Duodenal mucosa (tissue), 2 donors: ENCODE measurements around the gene EPHA2.
"Not testable (repeated sequence)": the region's sequence is repeated elsewhere in the genome, so short reads cannot be mapped to it uniquely, and the experiment has no call there.

Experiments used
- H3K27ac ChIP-seq: one replicate; pipeline ENCODE4 v1.7.0; 2013; ENCODE audit warnings: low read depth, low read length
- H3K27me3 ChIP-seq, 2 donors: one replicate each; pipeline ENCODE4 v1.7.0; 2013; ENCODE audit warnings: low read length in 2 of 2, control low read depth in 1 of 2; ENCODE audit not compliant: insufficient read depth in 2 of 2, control insufficient read depth in 1 of 2
- H3K36me3 ChIP-seq, 2 donors: one replicate each; pipeline ENCODE4 v1.7.0; 2013; ENCODE audit warnings: low read length in 2 of 2, control low read depth in 1 of 2; ENCODE audit not compliant: insufficient read depth in 2 of 2, control insufficient read depth in 1 of 2
- H3K4me1 ChIP-seq, 2 donors: one replicate each; pipeline ENCODE4 v1.7.0; 2013; ENCODE audit warnings: low read length in 2 of 2, control low read depth in 1 of 2; ENCODE audit not compliant: insufficient read depth in 2 of 2, control insufficient read depth in 1 of 2
- H3K4me3 ChIP-seq, 2 donors: one replicate each; pipeline ENCODE4 v1.7.0; 2013; ENCODE audit warnings: low read length in 2 of 2, low read depth in 1 of 2
- H3K9ac ChIP-seq, 2 donors: one replicate each; pipeline ENCODE4 v1.7.0; 2013; ENCODE audit warnings: low read length in 2 of 2, low read depth in 1 of 2
- H3K9me3 ChIP-seq, 2 donors: one replicate each; pipeline ENCODE4 v1.7.0; 2013; ENCODE audit warnings: low read length in 2 of 2, control low read depth in 1 of 2; ENCODE audit not compliant: control insufficient read depth in 1 of 2

EPHA2 gene

GRCh38 chr1:16196874-16197273, 41.0 kb upstream of the EPHA2 start:
- no peaks in the 10 kb centered on the region for H3K27me3 ChIP-seq
- no peak overlapping the region for H3K27ac ChIP-seq
- peaks cover 7% of the 10 kb centered on the region in 2 donors for H3K4me1 ChIP-seq
- no peaks in the 10 kb centered on the region for H3K9me3 ChIP-seq
- no peaks in the 10 kb centered on the region for H3K36me3 ChIP-seq
- H3K9ac ChIP-seq: no peak overlapping the region
- H3K4me3 ChIP-seq: no peak overlapping the region

GRCh38 chr1:16196139-16196538, 40.3 kb upstream of the EPHA2 start:
- not testable (repeated sequence) for H3K27me3 ChIP-seq, H3K4me3 ChIP-seq, H3K9ac ChIP-seq, H3K9me3 ChIP-seq, H3K36me3 ChIP-seq, H3K27ac ChIP-seq, H3K4me1 ChIP-seq

- H3K4me1 ChIP-seq: peaks cover 7% of the 10 kb centered on the region in 2 donors
- H3K27me3 ChIP-seq: no peaks in the 10 kb centered on the region
- no peak overlapping the region for H3K27ac ChIP-seq
Observed at GRCh38 chr1:16195518-16195905, 39.6 kb upstream of the EPHA2 start.

GRCh38 chr1:16191916-16192546, 36.2 kb upstream of the EPHA2 start:
- H3K36me3 ChIP-seq: no peaks in the 10 kb centered on the region
- no peaks in the 10 kb centered on the region for H3K9me3 ChIP-seq
- H3K4me3 ChIP-seq: no peak overlapping the region
- no peaks in the 10 kb centered on the region for H3K27me3 ChIP-seq
- no peak overlapping the region for H3K9ac ChIP-seq
- peaks cover 18 to 23% of the 10 kb centered on the region in 2 donors for H3K4me1 ChIP-seq
- no peak overlapping the region for H3K27ac ChIP-seq

More at GRCh38 chr1:16195518-16195905, 39.6 kb upstream of the EPHA2 start:
- H3K4me3 ChIP-seq: no peak overlapping the region
- H3K9me3 ChIP-seq: no peaks in the 10 kb centered on the region
- H3K9ac ChIP-seq: no peak overlapping the region
- H3K36me3 ChIP-seq: no peaks in the 10 kb centered on the region

GRCh38 chr1:16191309-16191708, 35.4 kb upstream of the EPHA2 start:
- no peak overlapping the region for H3K9ac ChIP-seq
- no peaks in the 10 kb centered on the region for H3K9me3 ChIP-seq
- no peak overlapping the region for H3K4me3 ChIP-seq
- no peak overlapping the region for H3K27ac ChIP-seq
- no peaks in the 10 kb centered on the region for H3K27me3 ChIP-seq
- peaks cover 18 to 23% of the 10 kb centered on the region in 2 donors for H3K4me1 ChIP-seq
- H3K36me3 ChIP-seq: no peaks in the 10 kb centered on the region

GRCh38 chr1:16189921-16190621, 34.2 kb upstream of the EPHA2 start:
- H3K27ac ChIP-seq: no peak overlapping the region
- no peak overlapping the region for H3K4me3 ChIP-seq
- no peaks in the 10 kb centered on the region for H3K9me3 ChIP-seq
- no peaks in the 10 kb centered on the region for H3K27me3 ChIP-seq
- no peak overlapping the region for H3K9ac ChIP-seq
- H3K36me3 ChIP-seq: no peaks in the 10 kb centered on the region
- H3K4me1 ChIP-seq: peaks cover 18 to 23% of the 10 kb centered on the region in 2 donors

GRCh38 chr1:16189003-16189402, 33.1 kb upstream of the EPHA2 start:
- Histone ChIP-seq H3K27me3 (no peaks in the 10 kb centered on the region), H3K36me3 (no peaks in the 10 kb centered on the region), H3K4me1 (peaks cover 18 to 23% of the 10 kb centered on the region in 2 donors), H3K9ac (peak overlapping the region; percentile 28 to 54), H3K9me3 (no peaks in the 10 kb centered on the region), H3K4me3 (peak overlapping the region; percentile 24 to 32), H3K27ac (no peak overlapping the region)

GRCh38 chr1:16187748-16188401, 32.0 kb upstream of the EPHA2 start:
- Histone ChIP-seq H3K9ac (peak overlapping the region in 1 of 2 donors; percentile 25), H3K27ac (no peak overlapping the region), H3K4me1 (peaks cover 18 to 23% of the 10 kb centered on the region in 2 donors), H3K36me3 (no peaks in the 10 kb centered on the region), H3K9me3 (no peaks in the 10 kb centered on the region), H3K27me3 (no peaks in the 10 kb centered on the region), H3K4me3 (no peak overlapping the region)

GRCh38 chr1:16186655-16187235, 30.9 kb upstream of the EPHA2 start:
- no peak overlapping the region for H3K27ac ChIP-seq
- no peak overlapping the region for H3K9ac ChIP-seq
- no peaks in the 10 kb centered on the region for H3K27me3 ChIP-seq
- no peaks in the 10 kb centered on the region for H3K36me3 ChIP-seq
- H3K9me3 ChIP-seq: no peaks in the 10 kb centered on the region
- no peak overlapping the region for H3K4me3 ChIP-seq
- H3K4me1 ChIP-seq: peaks cover 18 to 31% of the 10 kb centered on the region in 2 donors
